ENCODE data around the gene GPR141. TPM values are rescaled to one million over a fixed set of nuclear protein-coding genes. Genes with fewer than 3 reads are reported as not detected.

The GPR141 gene
- polyA plus RNA-seq, 1 experiment, result not detected

- no peak overlapping the region for H3K27ac ChIP-seq (ENCODE audit: low read depth, low read length)
- POLR2A ChIA-PET, result no interaction called here
These were observed 11.7 kb upstream of the GPR141 start for GRCh38 chr7:37671876-37672275.

DNA sequence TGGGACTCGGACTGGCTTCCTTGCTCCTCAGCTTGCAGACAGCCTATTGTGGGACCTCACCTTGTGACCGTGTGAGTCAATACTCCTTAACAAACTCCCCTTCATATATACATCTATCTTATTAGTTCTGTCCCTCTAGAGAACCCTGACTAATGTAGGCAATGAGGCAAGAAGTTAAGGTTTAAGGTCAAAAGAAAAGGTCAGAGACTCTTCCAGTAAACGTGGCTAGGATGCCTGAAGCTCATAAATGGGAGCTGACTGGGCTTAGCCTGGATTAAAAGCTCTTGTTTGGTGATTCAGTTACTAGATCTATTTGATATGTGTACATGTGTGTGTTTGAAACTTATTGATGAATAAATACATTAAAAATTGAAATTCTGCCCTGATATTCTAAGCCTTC is 10.6 kb upstream of the GPR141 start:
- H3K9me3 ChIP-seq (ENCODE audit: control insufficient read depth, insufficient read depth, low read length), result peaks cover 11% of the 10 kb centered on the region
- H3K4me3 ChIP-seq (ENCODE audit: low read depth, low read length), result no peak overlapping the region
- ChIA-PET CTCF (no interaction called here), POLR2A (no interaction called here)
- H3K27ac ChIP-seq (ENCODE audit: low read depth, low read length), result no peak overlapping the region
- no peak for TF ChIP-seq CTCF (IDR thresholded peaks at IDR 0.05; ENCODE audit: low read depth, low read length)
- no peak for DNase-seq (ENCODE audit: low read depth, low spot score)
- no peaks in the 10 kb centered on the region for H3K27me3 ChIP-seq (ENCODE audit: control insufficient read depth, insufficient read depth, low read length)

More at GRCh38 chr7:37671876-37672275, 11.7 kb upstream of the GPR141 start:
- Histone ChIP-seq H3K9me3 (ENCODE audit: control insufficient read depth, insufficient read depth, low read length) (peaks cover 14% of the 10 kb centered on the region), H3K27me3 (ENCODE audit: control insufficient read depth, insufficient read depth, low read length) (no peaks in the 10 kb centered on the region), H3K4me3 (ENCODE audit: low read depth, low read length) (no peak overlapping the region)
- no peak for DNase-seq (ENCODE audit: low read depth, low spot score)
- CTCF ChIA-PET, result no interaction called here
- TF ChIP-seq CTCF (IDR thresholded peaks at IDR 0.05; ENCODE audit: low read depth, low read length), result no peak

DNA sequence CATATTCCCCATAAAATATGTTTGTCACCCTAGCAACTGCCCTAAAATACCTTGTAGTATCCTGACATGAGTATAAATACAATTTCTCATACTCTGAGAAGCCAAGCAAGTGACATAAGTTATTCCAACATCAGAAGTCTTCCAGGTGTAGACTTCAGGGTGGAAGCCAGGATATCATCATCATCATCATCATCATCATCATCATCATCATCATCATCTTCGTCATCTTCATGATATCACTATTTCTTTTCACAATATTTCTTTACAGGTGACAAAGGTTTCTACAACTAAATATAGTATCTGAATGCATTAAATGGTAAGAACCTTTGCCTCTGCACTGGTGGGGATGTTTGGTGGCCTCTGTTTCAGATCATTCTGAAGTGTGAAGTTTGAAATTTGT is 10.0 kb upstream of the GPR141 start:
- H3K27ac ChIP-seq (ENCODE audit: low read depth, low read length), result no peak overlapping the region
- H3K9me3 ChIP-seq (ENCODE audit: control insufficient read depth, insufficient read depth, low read length), result peaks cover 11% of the 10 kb centered on the region
- ChIA-PET POLR2A (no interaction called here), CTCF (no interaction called here)
- H3K4me3 ChIP-seq (ENCODE audit: low read depth, low read length), result no peak overlapping the region
- TF ChIP-seq CTCF (IDR thresholded peaks at IDR 0.05; ENCODE audit: low read depth, low read length), result no peak
- H3K27me3 ChIP-seq (ENCODE audit: control insufficient read depth, insufficient read depth, low read length), result no peaks in the 10 kb centered on the region
- no peak for DNase-seq (ENCODE audit: low read depth, low spot score)

GRCh38 chr7:37674531-37674930 is 9.0 kb upstream of the GPR141 start:
- Histone ChIP-seq H3K27me3 (ENCODE audit: control insufficient read depth, insufficient read depth, low read length) (no peaks in the 10 kb centered on the region), H3K9me3 (ENCODE audit: control insufficient read depth, insufficient read depth, low read length) (peaks cover 7% of the 10 kb centered on the region), H3K4me3 (ENCODE audit: low read depth, low read length) (no peak overlapping the region), H3K27ac (ENCODE audit: low read depth, low read length) (no peak overlapping the region)
- ChIA-PET POLR2A (no interaction called here), CTCF (no interaction called here)
- no peak for DNase-seq (ENCODE audit: low read depth, low spot score)
- TF ChIP-seq CTCF (IDR thresholded peaks at IDR 0.05; ENCODE audit: low read depth, low read length), result no peak

GRCh38 chr7:37675749-37676148 is 7.8 kb upstream of the GPR141 start:
- H3K27ac ChIP-seq (ENCODE audit: low read depth, low read length), result no peak overlapping the region
- no peak overlapping the region for H3K4me3 ChIP-seq (ENCODE audit: low read depth, low read length)
- POLR2A ChIA-PET, result no interaction called here
- DNase-seq (ENCODE audit: low read depth, low spot score), result no peak
- TF ChIP-seq CTCF (IDR thresholded peaks at IDR 0.05; ENCODE audit: low read depth, low read length), result no peak
- CTCF ChIA-PET, result no interaction called here
- no peaks in the 10 kb centered on the region for H3K27me3 ChIP-seq (ENCODE audit: control insufficient read depth, insufficient read depth, low read length)
- H3K9me3 ChIP-seq (ENCODE audit: control insufficient read depth, insufficient read depth, low read length), result peaks cover 2% of the 10 kb centered on the region; the same call in 1 of the 2 replicates
